GM12874 (cell line): ENCODE data around the gene RNF25.

Source experiments
- CTCF ChIP-seq: IDR thresholded peaks from 2 replicates; pipeline ENCODE4 v1.5.1; 2011; ENCODE audit warnings: low read depth, mild to moderate bottlenecking, control low read depth, low read length, moderate library complexity; ENCODE audit not compliant: insufficient read depth

The RNF25 gene

DNA sequence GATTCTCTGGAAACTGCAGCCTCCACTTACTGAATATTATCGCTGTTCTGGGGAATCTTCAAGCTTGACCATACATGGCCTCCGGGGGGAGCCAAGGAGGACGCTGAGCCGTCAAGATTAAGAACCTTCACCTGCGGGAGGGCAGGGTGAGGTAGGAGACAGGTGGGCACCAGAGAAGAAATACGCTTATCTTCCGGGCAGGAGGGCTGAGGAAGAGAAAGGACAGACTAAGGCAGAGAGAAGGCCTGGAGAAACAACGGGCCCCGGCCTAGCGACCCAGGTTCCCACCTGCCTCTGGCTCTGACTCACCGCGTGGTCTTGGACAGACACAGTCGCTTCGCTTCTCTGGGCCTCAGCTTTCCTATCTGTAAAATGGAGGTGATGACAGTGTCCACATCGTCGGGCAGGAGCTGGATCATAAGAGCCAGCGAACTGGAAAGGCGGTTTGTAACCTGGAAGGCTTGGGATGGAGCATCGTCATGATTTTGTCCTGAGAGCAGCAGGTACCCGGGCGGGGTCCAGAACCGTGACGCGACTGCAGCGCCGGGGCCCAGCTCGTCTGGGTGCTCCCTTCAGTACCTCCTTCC, 13.0 kb downstream of the RNF25 start:
- TF ChIP-seq CTCF, result peak; percentile 69

GRCh38 chr2:218655751-218656150, 16.1 kb downstream of the RNF25 start:
- no peak for TF ChIP-seq CTCF

DNA sequence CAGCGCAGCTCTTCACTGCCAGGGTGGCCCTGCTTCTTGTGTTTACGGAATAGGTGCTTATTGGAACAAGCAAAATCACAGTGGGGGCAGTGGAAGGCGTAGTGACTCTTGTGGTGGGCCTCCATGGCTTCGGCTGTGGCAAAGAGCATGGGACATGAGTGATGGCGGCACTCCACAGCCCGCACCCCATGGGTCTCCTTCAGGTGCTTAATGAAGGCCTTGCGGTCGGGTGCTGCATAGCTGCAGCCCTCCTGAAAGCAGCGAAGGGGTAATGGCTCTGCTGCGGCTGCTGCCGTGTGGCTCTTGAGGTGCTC, 23.1 kb downstream of the RNF25 start:
- no peak for TF ChIP-seq CTCF

GRCh38 chr2:218648088-218648786, 23.6 kb downstream of the RNF25 start:
- peak; percentile 83 for TF ChIP-seq CTCF

- no peak for TF ChIP-seq CTCF
Observed at GRCh38 chr2:218645126-218645525, 26.7 kb downstream of the RNF25 start.

- TF ChIP-seq CTCF, result no peak
Observed at GRCh38 chr2:218644721-218645120, 27.1 kb downstream of the RNF25 start.

DNA sequence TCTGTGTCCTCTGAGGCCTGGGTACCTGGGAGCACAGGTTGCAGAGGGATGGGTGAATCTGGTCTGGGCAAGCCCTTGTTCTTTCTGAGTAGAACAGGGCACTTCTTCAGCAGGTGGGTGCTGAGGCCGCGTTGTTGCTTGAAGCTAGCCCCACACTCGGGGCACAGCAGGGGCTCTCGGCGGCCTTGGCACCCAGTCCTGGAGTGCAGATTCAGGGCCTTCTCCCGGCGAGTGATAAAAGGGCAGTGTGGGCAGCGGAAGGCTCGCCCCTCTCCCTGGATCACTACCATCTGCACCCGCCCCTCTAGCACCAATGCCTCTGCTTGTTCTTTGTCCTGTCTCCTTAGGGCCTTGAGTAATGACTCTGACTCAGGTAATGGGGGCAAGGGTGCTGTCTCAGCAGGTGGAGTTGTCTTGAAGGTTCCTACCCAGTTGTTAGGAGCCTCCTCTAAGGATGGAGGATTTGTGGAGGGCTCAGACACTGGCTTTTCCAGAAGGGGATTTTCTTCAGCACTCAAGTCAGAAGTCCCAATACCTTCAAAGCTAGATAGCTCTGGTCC, 28.0 kb downstream of the RNF25 start:
- no peak for TF ChIP-seq CTCF
